Type B pancreatic cell (in vitro differentiated cells): Measurements from ENCODE around the gene SH2B2. TPM values are rescaled to one million over a fixed set of nuclear protein-coding genes. Genes with fewer than 3 reads are reported as not detected.
"Not testable (repeated sequence)": the region's sequence is repeated elsewhere in the genome, so short reads cannot be mapped to it uniquely, and the experiment has no call there.

Experiments
- DNase-seq: peaks from one replicate; pipeline ENCODE4 v3.0.0; 2021; ENCODE audit warnings: mixed read lengths; ENCODE audit not compliant: unreplicated experiment; ENCODE audit errors: extremely low spot score
- H3K27ac Mint-ChIP-seq: 2 replicates; pipeline ENCODE4 v1.8.0; 2021; ENCODE audit warnings: mild to moderate bottlenecking, mixed read lengths
- H3K27me3 Mint-ChIP-seq: 2 replicates; pipeline ENCODE4 v1.8.0; 2021; ENCODE audit warnings: mixed read lengths
- H3K36me3 Mint-ChIP-seq: 2 replicates; pipeline ENCODE4 v1.8.0; 2021; ENCODE audit warnings: mixed read lengths
- H3K4me1 Mint-ChIP-seq: one replicate; pipeline ENCODE4 v1.8.0; 2021; ENCODE audit warnings: mixed read lengths; ENCODE audit not compliant: unreplicated experiment
- H3K4me3 Mint-ChIP-seq: 2 replicates; pipeline ENCODE4 v1.8.0; 2021; ENCODE audit warnings: mild to moderate bottlenecking, mixed read lengths
- H3K9me3 Mint-ChIP-seq: 2 replicates; pipeline ENCODE4 v1.8.0; 2021; ENCODE audit warnings: mixed read lengths
- total RNA-seq: library from RNA; stranded (reverse); gene quantifications from 2 replicates; pipeline ENCODE4 v1.2.1, GENCODE V29; 2021; ENCODE audit warnings: low replicate concordance
- TF ChIP-seq, protein P1 (sequence below): fragments of 200-600 bp; sonication (generic); conservative IDR thresholded peaks from 2 replicates; pipeline ENCODE4 v1.5.0; 2021; ENCODE audit warnings: antibody characterized with exemption, mild to moderate bottlenecking

SH2B2 gene
- total RNA-seq, 1 donor from 2014 or later = 9.5 TPM

DNA sequence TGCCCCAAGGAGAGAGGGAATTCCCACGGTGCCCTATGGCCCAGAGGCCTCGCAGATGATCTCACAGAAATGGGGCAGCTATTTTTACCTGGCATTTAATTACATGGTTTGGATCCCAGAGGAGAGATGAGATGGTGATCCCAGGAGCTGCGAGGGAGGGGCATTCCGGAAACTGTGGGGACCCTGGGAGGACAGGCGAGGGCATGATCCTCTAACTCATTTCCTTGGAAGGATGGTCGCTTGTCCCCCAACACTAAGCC is 9.4 kb downstream of the SH2B2 start:
- Mint-ChIP-seq H3K4me3 (no peak overlapping the region), H3K4me1 (peaks cover 21% of the 10 kb centered on the region), H3K9me3 (no peaks in the 10 kb centered on the region), H3K36me3 (no peaks in the 10 kb centered on the region), H3K27ac (no peak overlapping the region), H3K27me3 (no peaks in the 10 kb centered on the region)
- TF ChIP-seq, protein P1, sequence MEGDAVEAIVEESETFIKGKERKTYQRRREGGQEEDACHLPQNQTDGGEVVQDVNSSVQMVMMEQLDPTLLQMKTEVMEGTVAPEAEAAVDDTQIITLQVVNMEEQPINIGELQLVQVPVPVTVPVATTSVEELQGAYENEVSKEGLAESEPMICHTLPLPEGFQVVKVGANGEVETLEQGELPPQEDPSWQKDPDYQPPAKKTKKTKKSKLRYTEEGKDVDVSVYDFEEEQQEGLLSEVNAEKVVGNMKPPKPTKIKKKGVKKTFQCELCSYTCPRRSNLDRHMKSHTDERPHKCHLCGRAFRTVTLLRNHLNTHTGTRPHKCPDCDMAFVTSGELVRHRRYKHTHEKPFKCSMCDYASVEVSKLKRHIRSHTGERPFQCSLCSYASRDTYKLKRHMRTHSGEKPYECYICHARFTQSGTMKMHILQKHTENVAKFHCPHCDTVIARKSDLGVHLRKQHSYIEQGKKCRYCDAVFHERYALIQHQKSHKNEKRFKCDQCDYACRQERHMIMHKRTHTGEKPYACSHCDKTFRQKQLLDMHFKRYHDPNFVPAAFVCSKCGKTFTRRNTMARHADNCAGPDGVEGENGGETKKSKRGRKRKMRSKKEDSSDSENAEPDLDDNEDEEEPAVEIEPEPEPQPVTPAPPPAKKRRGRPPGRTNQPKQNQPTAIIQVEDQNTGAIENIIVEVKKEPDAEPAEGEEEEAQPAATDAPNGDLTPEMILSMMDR = no peak
- DNase-seq = no peak

DNA sequence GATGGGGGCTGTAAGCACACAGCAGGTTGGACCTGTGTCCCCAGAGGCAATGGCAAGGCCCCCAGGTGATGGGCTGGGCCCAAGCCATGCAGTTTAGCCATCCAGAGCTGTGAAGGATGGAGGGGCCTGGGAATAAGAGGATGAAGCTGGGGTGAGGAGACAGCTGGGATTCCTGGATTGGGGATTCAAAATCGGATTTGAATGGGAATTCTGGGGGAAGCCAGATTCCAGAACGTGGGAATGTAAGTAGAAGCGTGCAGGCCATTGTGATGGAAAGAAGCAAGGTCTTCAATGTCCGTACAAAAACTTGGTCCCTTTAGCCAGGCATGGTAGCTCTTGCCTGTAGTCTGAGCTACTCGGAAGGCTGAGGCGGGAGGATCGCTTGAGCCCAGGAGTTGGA is 9.8 kb downstream of the SH2B2 start:
- H3K27ac Mint-ChIP-seq = no peak overlapping the region

DNA sequence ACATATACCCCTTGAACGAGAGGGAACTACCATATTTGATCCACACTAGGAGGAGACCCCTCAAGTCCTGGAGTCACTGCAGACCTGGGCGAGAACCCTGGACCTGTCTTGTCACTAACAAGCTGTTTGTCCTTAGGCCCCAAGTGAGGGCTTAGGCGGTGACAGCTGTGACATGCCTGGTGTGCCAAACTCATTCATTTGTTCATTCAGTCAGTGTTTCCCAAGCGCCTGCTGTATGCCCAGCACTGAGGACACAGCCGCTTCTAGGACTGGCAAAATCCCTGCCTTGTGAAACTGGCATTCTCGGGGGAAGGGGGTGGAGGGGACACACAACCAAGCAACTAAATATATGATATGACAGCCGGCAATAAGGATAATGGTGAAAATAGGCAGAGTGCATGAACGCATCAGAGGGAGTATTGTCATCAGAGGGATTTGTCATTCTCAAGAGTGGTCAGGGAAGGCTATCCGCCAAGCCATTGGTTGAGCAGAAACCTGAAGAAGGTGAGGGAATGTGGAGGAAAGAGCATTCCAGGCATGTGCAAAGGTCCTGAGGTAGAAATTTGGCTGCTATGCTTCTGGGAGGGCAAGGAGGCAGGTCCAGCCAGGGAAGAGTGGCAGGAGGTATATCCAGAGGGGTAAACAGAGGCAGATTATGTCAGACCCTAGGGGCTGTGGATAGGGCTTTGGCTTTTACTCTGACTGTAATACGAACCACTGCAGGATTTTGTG is 11.0 kb downstream of the SH2B2 start:
- no peak overlapping the region for H3K4me3 Mint-ChIP-seq
- no peaks in the 10 kb centered on the region for H3K36me3 Mint-ChIP-seq
- no peaks in the 10 kb centered on the region for H3K9me3 Mint-ChIP-seq
- TF ChIP-seq, protein P1 = no peak
- H3K4me1 Mint-ChIP-seq = peaks cover 14% of the 10 kb centered on the region
- H3K27me3 Mint-ChIP-seq = no peaks in the 10 kb centered on the region
- no peak overlapping the region for H3K27ac Mint-ChIP-seq
- DNase-seq = no peak

More for the DNA sequence above, 9.8 kb downstream of the SH2B2 start:
- H3K9me3 Mint-ChIP-seq = no peaks in the 10 kb centered on the region
- DNase-seq = no peak
- no peaks in the 10 kb centered on the region for H3K36me3 Mint-ChIP-seq
- peaks cover 18% of the 10 kb centered on the region for H3K4me1 Mint-ChIP-seq
- H3K4me3 Mint-ChIP-seq = no peak overlapping the region
- H3K27me3 Mint-ChIP-seq = no peaks in the 10 kb centered on the region
- TF ChIP-seq, protein P1 = no peak

DNA sequence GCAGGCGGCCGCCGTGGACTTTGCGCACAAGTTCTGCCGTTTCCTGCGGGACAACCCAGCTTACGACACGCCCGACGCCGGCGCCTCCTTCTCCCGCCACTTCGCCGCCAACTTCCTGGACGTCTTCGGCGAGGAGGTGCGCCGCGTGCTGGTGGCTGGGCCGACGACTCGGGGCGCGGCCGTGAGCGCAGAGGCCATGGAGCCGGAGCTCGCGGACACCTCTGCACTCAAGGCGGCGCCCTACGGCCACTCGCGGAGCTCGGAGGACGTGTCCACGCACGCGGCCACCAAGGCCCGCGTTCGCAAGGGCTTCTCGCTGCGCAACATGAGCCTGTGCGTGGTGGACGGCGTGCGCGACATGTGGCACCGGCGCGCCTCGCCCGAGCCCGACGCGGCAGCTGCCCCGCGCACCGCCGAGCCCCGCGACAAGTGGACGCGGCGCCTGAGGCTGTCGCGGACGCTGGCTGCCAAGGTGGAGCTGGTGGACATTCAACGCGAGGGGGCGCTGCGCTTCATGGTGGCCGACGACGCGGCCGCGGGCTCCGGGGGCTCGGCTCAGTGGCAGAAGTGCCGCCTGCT is 14.1 kb downstream of the SH2B2 start:
- Mint-ChIP-seq H3K27me3 (no peaks in the 10 kb centered on the region), H3K36me3 (no peaks in the 10 kb centered on the region), H3K4me3 (no peak overlapping the region), H3K9me3 (no peaks in the 10 kb centered on the region), H3K4me1 (peaks cover 9% of the 10 kb centered on the region), H3K27ac (no peak overlapping the region)
- no peak for DNase-seq
- TF ChIP-seq, protein P1 = peak; percentile 49

DNA sequence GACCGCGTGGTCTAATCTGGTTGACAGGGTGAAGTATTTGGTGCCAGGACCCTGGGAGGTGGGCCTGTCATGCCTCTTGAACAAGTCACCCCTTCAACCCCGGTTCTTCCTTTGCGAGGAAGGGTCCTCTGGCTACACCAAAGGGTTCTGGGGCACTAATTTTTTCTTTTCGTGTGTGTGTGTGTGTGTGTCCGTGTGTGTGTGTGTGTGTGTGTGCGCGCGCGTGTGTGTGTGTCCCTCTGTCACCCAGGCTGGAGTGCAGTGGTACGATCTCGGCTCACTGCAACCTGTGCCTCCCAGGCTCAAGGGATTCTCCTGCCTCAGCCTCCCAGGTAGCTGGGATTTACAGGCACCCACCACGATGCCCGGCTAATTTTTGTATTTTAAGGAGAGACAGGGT is 14.7 kb downstream of the SH2B2 start:
- not testable (repeated sequence) for H3K4me3 Mint-ChIP-seq, H3K27ac Mint-ChIP-seq, H3K27me3 Mint-ChIP-seq

DNA sequence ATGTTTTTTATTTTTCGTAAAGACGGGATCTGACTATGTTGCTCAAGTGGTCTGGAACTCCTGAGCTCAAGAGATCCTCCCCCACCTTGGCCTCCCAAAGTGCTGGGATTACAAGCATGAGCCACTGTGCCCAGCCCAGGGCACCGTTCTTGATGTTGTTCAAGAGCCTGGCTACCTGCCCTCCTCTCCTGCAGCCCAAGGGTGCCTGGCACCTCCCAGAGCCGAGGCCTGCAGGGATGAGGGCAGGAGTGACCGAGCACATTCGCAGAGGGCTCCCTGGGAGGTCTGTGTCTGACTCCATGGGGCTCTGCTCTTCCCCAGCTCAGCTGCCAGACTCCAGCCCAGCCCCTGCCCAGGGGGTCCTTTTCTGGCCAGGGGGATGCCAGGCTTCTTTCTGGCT is 15.4 kb downstream of the SH2B2 start:
- Mint-ChIP-seq H3K36me3 (no peaks in the 10 kb centered on the region), H3K4me3 (no peak overlapping the region), H3K4me1 (no peaks in the 10 kb centered on the region), H3K9me3 (no peaks in the 10 kb centered on the region), H3K27me3 (no peaks in the 10 kb centered on the region), H3K27ac (no peak overlapping the region)
- TF ChIP-seq, protein P1 = no peak
- no peak for DNase-seq

More for the DNA sequence above, 14.7 kb downstream of the SH2B2 start:
- H3K4me1 Mint-ChIP-seq, DNase-seq, H3K9me3 Mint-ChIP-seq, H3K36me3 Mint-ChIP-seq: not testable (repeated sequence)
